Fibroblast of upper back skin (primary cell): ENCODE results near the gene TBXAS1.

Source experiments
- DNase-seq: peaks from one replicate; pipeline ENCODE4 v3.0.0-alpha.2; 2013

TBXAS1 gene

DNA sequence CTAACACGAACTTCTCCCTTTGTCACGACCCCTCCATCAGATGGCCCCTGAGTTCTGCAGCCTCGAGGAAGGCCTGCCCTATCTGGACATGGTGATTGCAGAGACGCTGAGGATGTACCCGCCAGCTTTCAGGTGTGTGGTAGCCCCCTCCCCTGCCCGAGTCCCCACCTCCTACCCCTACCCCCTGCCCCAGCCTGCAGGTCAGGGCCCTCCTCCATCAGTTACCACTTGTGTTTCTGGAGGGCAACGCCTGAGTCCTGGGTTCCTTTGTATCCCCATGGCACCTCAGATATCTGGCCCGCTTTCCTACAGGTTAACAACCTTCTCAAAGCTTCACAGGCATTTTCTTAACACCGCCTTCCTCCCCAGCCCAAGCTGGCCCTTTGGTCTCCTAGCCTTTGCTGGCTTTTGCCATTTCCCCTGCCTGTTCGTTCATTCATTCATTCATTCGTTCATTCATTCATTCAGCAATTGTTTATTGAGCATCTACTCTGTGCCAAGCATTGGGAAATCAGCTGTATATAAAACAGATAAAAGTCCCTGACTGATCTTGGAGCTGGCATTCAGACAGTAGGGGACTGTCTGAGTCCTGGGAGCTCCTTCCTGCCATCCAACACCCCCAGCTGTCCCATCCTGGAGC is 178.1 kb downstream of the TBXAS1 start:
- no peak for DNase-seq

DNA sequence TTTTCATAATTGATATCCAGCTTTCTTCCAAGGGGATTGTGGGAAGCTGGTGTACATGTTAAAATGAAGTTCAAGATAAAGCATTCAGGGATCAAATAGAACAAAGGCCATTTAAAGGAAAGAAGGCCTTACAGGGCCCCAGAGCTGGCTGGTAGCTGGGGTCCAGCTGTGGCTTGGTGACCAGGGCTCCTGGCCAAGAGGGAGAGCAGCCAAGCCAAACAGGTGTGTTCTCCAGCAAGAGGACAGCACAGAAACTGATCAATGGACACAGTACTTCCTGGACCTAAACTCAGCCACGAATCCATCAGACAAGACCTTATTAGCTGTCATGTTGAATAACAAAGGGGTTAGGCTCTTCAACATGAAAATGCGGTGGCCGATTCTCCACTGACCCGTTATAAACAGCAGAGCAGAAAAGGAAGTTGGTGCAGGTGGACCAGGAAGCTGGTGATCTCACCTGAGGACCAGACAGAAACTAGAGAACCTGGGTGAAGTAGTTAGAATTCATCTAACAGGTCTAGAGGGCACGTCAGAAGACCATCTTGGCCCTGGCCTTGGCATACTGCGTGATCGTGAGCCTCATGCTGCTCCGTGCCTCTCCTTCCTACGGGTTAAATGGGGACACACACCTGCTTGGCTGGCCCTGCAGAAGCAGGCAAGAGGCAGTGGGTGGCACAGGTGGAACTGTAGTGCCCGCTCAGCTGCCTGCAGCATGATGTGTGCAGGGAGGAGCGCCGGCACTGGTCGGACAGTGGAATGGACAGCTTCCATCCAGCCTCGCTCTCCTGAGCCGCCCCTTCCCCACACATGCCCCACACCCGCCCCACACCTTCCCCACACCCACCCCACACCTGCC is 179.9 kb downstream of the TBXAS1 start:
- DNase-seq, result no peak

DNA sequence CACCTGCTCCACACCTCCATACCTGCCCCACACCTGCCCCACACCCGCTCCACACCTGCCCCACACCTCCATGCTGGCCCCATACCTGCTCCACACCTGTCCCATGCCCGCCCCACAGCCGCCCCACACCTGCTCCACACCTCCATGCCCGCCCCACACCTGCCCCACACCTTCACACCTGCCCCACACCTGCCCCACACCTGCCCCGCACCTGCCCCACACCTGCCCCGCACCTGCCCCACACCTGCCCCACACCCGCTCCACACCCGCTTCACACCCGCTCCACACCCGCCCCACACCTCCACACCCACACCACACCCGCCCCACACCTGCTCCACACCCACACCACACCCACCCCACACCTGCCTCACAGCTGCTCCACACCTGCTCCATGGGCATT is 180.7 kb downstream of the TBXAS1 start:
- no peak for DNase-seq

DNA sequence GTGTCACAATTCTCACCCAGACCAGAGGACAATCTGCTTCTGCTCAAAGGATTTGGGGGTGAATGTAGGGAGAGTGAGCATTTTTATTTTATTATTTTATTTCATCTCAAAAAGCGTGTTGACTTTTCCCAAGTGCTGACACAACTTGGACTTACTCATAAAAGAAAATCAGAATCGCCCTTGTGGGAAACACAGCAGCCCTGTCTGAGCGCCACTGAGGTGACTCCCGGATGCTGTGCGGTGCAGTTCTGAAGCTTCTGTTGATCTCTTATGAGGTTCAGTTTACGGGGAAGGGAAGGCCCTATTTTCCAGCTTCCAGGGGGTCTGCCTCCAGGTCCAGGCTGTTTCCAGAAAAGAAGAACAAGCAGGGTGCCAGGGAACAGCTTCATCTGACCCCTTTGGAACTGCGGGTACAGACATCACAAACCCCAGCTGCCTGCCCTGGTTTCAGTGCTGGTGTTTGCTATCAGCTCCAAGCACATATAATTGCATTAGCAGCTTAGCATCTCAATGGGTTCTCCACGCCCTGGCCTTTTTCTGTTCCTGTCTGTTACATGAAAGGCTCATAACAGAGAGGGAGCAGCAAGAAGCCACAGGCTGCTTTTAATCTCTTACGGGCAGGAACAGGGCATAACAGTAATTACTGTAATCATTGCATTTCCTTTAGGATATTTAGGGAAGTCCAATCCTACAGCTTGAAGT is 181.3 kb downstream of the TBXAS1 start:
- DNase-seq, result no peak

DNA sequence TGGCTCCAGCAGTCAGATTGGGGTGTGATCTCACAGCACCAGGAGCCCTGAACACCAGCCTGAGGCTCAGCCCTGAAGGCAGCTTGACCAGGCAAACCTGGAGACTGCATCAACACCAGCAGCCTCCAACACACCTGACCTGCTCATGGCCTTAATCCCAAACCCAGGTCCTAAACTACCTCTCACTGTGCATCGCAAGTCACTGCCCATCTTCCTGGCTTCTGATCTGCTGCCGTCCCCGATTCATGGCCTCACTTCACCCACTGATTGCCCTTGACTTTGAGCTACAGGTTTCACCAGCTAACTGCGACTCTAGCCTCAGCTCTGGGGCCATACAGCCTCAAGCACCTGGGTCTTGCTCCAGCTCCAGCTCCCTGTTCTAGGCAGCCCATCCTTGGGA is 184.6 kb downstream of the TBXAS1 start:
- DNase-seq, result no peak

DNA sequence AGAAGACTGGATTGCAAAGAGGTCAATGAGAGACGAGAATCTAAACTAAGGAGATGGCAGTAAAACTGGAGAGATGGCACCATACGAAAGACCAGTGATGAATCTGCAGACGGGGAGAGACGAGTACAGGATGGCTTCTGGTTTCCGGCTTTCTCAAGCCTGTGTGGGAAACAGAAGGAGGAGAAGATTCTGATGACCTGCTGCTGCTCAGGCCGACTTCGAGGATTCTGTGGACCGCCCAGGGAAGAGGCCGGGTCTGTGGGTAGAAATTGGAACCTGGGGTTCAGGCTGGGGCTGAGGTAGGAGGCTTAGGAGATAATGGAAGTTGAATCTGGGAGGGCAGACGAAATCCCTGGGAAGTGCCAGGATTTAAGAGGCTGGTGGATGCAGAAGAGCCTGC is 185.1 kb downstream of the TBXAS1 start:
- DNase-seq, result no peak

DNA sequence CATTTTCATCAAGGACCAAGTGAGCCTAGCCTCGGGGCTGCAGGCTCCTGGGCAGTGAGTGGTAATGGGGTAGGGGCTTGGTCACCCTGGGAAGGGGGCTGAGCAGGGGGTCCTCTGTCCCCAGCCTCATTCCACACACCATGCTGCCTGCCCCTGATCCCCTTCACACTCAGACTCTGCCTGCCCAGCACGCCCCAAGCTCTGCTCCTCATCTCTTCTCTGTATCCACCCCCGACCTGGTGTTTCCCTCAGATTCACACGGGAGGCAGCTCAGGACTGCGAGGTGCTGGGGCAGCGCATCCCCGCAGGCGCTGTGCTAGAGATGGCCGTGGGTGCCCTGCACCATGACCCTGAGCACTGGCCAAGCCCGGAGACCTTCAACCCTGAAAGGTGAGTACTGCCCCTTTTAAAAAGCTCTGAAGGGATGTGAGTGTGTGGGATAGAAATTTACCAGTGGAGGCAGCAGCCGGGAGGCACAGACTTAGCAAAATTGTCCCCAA is 186.5 kb downstream of the TBXAS1 start:
- DNase-seq, result no peak

DNA sequence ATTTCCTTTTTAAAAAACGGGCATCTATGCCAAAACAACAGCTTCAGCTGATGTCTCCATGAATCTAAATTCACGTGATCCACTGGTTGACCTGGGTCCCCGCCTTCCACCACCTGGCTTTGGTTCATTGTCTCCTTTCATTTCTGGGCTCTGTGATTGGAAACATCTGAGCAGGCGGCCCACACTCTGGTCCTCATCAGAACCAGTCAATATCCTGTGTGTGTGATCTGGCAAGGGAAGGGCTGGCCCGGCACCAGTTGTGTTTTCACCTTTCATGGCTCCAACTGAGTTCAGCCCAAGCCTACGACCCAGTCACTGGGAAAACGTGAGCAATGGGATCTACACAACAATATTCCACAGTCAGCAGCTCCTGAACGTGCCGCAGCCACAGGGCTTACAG is 187.5 kb downstream of the TBXAS1 start:
- DNase-seq, result no peak

DNA sequence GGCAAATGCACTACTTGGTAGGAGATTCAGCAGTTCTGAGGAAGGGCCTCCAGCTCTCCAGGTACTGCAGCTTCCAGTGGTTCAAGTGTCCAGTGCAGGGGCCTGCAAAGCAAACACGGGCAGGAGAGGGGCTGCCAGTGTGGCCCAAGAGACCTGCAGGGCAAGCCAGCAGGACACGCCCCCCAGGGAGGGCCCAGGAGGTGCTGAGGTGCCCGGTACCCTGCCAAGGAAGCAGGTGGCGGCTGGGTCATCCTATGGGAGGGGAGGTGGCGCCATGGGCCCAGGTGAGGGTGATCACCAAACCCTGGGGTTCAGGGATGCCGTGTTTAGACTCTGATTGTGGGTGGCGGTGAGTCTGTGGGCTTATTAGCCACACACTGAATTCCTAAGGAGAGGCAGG is 188.0 kb downstream of the TBXAS1 start:
- DNase-seq, result no peak

DNA sequence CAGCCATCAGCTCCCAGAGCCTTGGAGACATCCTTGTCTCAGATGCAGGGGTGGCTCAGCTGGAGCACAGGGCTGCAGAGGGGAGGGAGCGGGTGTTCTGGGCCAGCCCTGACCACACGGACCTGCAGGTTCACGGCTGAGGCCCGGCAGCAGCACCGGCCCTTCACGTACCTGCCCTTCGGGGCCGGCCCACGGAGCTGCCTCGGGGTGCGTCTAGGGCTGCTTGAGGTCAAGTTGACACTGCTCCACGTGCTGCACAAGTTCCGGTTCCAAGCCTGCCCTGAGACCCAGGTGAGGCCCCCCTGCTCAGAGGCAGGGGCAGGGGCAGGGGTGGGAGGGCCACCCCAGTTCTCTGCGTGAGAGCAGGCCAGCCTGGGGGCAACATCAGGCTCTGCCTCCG is 188.5 kb downstream of the TBXAS1 start:
- no peak for DNase-seq

DNA sequence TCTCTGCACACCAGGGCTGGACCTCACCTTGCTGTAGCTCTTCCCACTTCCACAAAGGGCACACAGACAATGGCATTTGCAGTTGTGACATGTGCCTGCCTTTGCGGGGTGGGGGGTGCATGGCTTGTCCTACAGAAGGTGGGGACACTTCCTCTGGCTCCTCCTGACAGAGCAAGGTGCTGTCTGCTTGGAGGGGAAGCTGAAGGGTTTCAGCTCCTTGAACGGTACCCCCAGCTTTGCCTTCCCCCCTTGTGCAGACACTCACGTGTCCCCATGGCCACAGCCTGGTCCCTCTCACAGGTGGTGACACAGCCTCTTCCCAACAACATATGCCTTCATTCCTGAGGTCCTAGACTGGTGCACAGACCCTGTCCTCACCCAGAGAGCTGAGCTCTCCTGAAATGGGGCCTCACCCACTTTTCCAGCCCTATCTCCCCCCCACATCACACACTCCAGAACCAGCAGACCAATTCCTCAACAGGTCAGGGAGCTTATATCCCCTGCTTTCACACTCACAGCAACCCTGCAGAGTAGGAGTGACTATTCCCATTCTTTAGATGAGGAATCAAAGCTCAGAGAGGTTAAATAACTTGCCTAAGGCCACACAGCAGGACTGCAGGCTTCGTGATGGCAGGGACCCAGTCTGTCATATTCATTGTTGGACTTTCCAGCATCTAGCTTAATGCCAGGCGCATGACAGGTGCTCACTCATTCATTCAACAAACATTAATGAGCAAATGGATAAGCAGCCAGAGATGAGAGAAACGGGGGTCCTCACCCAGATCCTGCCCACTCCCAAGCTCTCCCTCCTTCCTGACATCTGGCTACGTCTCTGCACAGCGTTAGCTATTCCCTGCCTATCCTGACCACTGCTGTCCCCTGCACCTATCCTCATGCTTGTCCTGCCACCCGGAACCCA is 189.3 kb downstream of the TBXAS1 start:
- no peak for DNase-seq

DNA sequence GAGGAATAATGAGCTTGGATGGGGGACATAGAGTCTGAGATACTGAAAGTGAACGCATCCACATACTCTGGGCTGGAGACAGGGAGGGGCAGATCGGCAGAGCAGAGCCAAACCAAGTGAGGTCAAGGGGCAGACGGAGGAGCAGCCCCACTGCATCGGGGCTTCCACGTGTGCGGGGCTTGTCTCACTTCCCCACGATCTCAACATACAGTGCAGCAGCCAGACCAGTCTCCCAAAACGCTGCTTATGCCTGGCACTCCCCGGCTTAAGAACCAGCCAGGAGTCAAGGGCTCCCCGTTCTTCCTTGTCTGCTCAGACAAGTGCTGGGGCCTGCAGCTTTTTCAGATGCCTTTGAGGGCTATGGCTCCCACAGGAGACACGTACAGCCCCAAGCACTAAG is 190.1 kb downstream of the TBXAS1 start:
- no peak for DNase-seq

DNA sequence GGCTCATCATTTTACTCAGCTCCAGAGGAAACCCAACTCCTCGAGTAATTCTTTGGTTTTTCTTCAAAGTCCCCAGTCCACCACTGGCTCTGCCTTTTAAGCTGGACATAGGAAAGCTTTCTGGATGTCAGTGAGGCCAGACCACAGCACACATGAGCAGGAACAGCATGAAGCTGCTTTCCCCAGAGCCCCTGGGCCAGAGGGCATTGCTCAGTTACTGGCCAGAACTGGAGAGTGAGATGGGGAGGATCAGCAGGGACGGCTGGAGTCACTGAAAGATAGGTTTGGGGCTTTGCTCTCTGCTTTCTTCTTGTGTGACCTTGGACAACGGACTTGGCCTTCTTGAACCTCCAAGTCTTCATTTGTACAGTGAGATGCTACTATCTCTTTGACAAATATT is 190.5 kb downstream of the TBXAS1 start:
- DNase-seq, result no peak

DNA sequence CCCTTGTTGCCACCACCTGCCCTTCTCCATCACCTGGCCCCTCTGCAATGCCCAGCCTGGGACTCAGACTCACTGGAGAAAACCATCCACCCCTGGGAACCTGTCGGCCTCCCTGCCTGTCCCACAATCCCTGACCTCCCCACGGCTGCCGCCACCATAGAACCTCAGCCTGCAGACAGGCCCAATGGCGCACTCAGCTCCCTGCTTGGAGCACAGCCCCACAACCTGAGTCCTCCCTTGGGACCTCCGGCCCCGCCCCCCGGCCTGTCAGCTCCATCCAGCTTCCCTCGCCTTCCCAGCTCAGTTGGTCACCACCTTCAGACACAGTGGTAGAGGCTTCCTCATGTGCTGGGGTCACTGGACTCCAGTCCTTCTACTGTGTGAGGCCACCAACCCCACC is 192.5 kb downstream of the TBXAS1 start:
- DNase-seq, result no peak

DNA sequence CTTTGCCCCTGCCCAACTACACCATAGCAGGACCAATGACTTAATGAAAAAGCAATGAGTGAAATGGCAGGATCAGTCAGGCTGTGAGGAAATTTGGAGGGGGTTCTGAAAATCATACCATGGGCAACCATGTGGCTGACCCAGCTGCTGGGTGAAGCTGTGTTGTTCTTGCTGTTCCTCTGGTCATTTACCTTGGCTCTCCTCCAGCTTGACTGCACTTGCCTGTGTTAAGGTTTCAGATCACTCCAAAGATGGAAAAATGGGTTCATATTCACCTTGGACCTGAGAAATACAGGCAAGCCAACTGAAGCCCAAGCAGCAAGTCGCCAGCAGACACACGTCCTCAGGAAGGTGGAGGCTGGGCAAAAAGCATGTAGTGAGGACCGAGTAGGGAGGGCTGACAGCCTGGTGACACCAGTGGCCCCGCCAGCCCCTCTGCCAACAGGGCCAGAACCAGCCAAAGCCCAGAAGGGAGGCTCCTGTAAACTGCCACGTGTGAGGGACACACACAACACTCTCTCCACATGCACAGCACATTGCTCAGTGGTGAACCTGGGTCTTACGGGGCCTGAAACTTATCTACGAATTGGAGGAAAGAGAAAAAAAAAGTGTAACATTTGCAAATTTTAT is 193.6 kb downstream of the TBXAS1 start:
- no peak for DNase-seq

DNA sequence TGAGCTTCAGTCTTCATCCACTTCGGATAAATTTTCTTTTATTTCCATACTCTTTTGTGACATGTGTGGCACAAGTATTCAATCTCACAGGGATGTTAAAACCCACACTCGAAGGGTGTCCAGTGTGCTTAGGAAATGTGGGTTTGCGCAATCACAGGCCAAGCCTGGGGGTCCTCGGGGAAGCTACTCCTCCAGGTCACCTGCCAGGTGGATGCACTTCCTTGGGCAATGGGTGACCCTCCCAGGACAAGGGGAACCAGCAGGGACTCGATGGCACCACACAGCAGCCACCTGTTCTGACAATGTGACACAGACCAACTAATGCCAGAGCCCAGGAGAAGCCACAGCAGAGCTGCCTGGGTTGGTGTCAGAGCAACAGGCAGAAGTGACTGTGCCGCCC is 194.7 kb downstream of the TBXAS1 start:
- DNase-seq, result no peak

DNA sequence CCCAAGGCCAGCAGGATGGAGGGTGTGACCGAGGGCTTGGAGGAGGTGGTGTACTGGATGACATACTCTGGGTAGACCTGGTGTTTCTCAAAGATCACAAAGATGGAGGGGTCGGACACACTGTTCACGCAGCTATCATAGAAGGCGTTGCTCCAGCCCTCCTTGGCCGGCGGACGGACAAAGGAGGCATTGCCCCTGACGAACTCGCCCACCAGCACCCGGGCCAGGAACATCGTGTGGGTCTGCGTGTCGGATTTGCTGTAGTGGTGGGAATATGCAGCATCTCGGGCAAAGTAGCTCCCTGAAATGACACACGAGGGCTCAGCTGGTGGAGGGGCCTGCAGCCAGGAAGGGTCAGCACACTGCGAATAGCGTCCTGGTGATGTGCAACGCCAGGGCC is 195.5 kb downstream of the TBXAS1 start:
- no peak for DNase-seq

DNA sequence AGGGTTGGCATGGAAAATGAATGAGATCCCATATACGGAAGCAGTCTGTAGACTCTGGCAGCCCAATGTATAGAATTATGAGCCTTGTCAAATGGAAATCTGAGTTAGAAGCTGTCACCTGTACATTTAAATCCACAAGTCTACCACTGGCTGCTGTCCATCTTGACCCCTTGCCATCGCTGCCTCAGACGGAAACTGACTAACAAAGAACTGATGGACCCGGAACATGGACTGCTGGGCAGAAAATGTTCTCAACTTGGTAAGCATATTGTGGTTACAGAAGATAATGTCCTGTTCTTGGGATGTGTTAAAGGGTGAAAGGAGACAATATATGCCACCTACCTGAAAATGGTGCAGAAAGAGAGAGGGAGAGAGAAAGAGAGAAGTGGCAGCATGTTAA is 196.2 kb downstream of the TBXAS1 start:
- no peak for DNase-seq

DNA sequence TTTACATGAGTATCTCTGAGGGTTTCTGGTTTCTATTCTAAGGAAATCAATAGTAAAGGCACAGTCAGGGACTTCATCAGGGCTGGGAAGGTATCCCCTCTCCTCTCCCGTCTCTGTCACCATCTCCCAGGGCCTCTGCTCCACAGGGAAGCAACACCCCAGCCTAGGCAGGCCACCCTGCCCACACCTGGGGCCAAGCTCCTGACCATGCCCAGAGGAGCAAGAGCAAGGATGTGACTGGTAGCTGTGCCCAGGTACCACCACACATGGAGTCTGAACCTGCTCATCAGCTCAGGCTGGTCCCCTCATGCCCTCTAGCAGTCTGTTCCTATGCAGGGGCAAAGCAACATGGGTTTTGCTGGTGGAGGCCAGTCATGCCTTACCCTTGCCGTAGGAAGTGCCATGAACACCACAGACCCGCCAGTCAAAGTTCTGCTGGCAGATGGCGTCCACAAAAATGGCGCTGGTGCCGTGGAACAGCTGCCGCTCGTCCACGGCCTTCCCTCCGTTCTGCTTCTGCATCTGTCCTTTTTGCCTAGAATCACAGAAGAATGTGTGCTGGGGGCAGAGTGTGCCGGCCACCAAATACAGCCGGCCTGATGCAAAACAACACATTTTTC is 196.9 kb downstream of the TBXAS1 start:
- DNase-seq, result no peak

DNA sequence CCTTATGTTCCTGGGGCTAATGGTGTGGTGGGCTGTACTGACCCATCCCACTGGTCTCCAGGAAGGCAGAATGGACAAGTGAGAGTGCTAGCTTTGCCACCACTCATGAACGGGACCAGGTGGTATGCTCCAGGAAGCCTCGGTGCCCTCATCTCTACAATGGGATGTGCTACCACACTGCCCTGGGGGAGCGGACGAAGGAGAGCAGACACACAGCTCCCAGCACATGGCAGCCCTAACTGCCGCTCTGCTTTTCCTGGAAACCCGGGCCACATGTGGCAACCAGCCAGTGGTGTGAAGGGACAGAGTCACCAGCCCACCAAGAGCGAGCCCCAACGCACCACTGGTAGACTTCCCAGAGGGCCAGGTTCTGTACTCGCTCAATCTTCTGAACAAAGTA is 197.9 kb downstream of the TBXAS1 start:
- DNase-seq, result no peak

DNA sequence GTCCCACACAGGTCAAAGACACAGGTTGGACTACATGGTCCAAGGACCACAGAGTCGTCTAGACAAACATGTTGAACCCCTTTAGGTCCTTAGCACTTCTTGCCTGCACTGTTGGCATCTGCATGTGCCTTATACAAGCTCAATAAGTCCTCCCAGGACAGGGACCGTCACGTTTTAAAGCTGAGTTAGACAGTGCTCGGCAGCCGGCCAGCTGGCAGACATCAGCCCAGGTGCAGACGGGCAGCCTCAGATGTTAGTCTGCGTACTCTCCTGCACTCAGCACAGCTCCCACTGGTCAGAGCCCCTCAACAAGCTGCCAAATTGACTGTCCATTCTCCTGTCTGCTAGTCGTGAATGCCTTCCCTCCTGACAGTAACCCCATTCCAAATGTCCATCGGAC is 198.8 kb downstream of the TBXAS1 start:
- no peak for DNase-seq

DNA sequence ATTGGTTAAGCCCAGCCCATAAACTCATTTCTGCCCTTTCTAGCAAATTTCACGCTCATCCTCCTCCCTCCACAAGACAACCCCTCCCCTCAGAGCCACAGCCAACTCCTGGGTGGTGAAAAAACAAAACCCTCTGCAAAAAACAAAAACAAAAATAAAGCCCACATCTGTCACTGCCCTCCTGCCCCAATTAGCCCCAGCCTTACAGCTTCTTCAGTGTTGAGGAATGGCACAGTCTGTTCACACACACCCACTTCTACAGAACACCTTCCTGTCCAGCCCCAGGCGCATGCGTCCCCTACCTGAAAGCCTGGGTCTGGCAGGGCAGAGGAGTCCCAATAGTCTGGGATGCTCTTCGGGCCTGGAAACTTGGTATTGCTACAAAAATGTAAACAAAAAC is 199.2 kb downstream of the TBXAS1 start:
- DNase-seq, result no peak
